Muscle layer of duodenum (tissue), 2 donors: Measurements from ENCODE around the gene CACTIN.
"Not testable (repeated sequence)": the region's sequence is repeated elsewhere in the genome, so short reads cannot be mapped to it uniquely, and the experiment has no call there.

ENCODE experiments used
- H3K27ac ChIP-seq: one replicate; pipeline ENCODE4 v1.7.0; 2013; ENCODE audit warnings: mild to moderate bottlenecking, low read length
- H3K27me3 ChIP-seq: one replicate; pipeline ENCODE4 v1.7.0; 2013; ENCODE audit warnings: low read depth, mild to moderate bottlenecking, control low read depth, low read length
- H3K36me3 ChIP-seq, 2 donors: one replicate each; pipeline ENCODE4 v1.7.0; 2013; ENCODE audit warnings: low read length in 2 of 2, control low read depth in 1 of 2, mild to moderate bottlenecking in 1 of 2; ENCODE audit not compliant: insufficient read depth in 2 of 2, control insufficient read depth in 1 of 2
- H3K4me1 ChIP-seq, 2 donors: one replicate each; pipeline ENCODE4 v1.7.0; 2013; ENCODE audit warnings: low read length in 2 of 2, mild to moderate bottlenecking in 2 of 2, control low read depth in 1 of 2, moderate library complexity in 1 of 2; ENCODE audit not compliant: insufficient read depth in 2 of 2, control insufficient read depth in 1 of 2
- H3K4me3 ChIP-seq, 2 donors: one replicate each; pipeline ENCODE4 v1.7.0; 2013; ENCODE audit warnings: low read length in 2 of 2, low read depth in 1 of 2, mild to moderate bottlenecking in 1 of 2
- H3K9me3 ChIP-seq, 2 donors: one replicate each; pipeline ENCODE4 v1.7.0; 2013; ENCODE audit warnings: low read length in 2 of 2, control low read depth in 1 of 2, mild to moderate bottlenecking in 1 of 2; ENCODE audit not compliant: control insufficient read depth in 1 of 2
- donor health status: healthy.

Gene CACTIN

DNA sequence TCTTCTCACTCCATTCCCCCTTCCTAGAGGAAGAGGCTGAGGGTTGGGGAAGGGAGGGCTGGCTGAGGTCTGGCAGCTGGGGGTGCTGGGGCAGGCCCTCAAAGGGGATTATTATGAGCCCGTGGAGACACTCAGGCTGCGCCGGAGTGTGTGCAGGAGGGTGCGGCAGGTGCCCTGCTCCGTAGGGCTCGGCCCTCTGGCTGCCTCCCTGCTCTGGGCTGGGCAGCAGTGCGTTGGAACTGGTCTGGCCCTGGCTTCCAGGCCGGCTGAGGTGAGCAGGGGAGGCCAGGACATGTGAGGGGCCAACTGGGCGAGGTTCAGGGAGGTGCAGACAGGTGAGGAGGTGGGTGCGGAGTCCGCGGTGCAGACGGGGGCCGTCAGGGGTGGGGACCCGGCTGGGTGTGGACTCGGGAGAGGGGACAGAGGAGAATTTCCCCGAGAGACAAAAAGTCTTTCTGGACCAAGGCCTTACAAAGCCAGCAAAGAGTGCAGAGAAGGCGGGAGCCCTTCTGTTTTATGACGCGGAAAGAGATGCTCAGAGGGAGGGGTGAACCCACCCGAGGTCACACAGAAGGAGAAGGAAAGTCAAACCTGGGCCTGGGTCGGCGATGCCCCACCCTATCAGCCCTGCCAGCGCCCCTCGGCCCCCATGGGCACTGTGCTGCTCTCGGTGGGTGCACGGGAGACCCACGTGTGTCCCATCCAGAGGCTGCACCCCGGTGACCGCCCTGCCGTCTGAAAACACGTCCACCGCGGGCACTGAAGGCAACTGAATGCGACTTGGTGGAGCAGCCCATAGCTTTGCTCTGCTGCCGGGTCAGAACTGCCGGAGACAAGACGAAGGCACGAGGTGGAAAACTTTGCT is 42.7 kb upstream of the CACTIN start:
- Histone ChIP-seq H3K4me3 (peak overlapping the region in 1 of 2 donors; percentile 51), H3K9me3 (no peaks in the 10 kb centered on the region), H3K36me3 (peaks cover 4 to 23% of the 10 kb centered on the region in 2 donors), H3K27me3 (no peaks in the 10 kb centered on the region), H3K4me1 (peaks cover 0 to 58% of the 10 kb centered on the region in 2 donors), H3K27ac (peak overlapping the region; percentile 79)

DNA sequence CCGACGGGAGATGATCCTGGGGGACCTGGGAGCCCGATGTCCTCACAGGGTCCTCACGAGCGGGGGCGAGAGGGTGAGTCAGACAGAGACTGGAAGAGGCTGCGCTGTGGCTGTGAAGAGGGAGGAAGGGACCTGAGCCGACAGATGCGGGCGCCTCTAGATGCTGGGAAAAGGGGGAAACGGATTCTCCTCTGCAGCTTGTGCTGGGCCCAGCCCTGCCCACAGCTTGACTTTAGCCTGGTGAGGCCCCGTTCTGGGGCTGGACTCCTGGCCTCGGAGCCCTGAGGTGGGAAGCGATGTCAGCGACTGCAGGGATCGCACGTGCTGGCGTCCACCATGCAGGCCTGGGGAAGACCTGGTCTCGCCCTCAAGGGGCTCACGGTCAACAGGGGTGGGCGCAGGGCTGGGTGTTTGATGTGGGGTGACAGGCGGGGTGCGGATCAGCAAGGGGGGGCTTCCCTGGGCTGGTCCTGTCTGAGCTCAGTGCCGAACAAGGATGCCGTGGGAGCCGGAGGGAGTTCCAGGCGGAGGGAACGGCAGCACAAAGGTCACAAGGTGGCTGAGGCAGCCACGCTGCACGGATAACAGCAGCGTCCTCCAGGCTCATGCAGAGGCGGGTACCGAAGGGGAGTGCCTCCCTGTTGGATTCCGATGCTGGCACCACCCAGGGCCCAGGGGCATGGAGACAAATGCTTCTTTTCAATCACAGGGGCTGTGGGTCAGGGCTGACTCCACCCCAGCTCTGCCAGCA is 41.9 kb upstream of the CACTIN start:
- Histone ChIP-seq H3K27me3 (no peaks in the 10 kb centered on the region), H3K4me3 (peak overlapping the region in 1 of 2 donors; percentile 51), H3K9me3 (no peaks in the 10 kb centered on the region), H3K4me1 (peaks cover 0 to 58% of the 10 kb centered on the region in 2 donors), H3K36me3 (peaks cover 7 to 31% of the 10 kb centered on the region in 2 donors), H3K27ac (peak overlapping the region; percentile 79)

DNA sequence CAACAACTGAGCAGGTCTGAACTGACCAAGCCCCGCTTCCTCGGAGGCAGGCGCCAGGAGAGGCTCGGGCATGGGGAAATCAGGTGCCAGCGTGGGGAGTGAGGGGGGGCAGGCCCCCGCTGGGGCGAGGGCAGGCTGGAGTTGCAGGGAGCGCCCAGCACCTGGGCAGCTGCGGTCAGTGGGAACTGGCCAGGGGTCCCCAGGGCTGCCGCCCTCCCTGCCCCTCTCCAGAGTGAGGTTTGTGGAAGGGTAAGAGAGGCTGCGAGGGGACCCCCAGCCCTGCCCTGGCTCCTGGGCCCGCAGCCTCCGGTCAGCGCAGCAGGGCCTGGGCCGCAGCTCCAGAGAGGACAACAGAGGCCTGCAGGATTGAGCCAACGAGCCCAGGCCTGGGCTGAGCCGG is 41.2 kb upstream of the CACTIN start:
- H3K4me1 ChIP-seq = peaks cover 0 to 58% of the 10 kb centered on the region in 2 donors
- H3K27me3 ChIP-seq = no peaks in the 10 kb centered on the region
- no peak overlapping the region for H3K4me3 ChIP-seq
- peak overlapping the region; percentile 79 for H3K27ac ChIP-seq
- peaks cover 7 to 38% of the 10 kb centered on the region in 2 donors for H3K36me3 ChIP-seq
- no peaks in the 10 kb centered on the region for H3K9me3 ChIP-seq

DNA sequence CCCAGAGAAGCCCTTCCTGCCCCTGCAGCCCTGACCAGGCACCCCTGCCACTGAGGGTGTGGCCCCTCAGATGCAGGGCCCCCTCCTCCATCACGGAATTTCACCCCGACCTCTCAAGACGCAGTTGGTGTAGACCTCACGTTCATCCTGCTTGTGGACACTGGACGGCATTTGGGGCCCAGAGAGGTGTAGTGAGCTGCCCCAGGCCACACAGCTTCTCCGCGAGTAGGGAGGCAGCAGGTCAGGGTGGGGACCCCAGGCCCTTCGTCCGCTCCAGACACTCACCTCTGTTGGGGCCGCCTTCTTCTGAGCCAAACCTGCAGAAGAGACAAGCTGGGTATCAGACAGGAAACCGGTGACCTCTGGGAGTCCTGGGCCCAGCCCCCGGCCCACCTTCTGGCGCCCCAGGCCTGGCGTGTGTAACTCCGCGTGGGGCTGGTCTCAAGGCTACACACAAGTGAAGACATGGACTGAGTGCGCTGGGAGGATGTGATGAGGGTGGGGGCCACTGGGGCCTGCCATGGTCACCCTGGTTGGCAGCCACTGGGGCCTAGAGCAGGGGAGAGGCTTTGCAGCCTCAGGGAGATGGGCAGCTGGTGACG is 40.5 kb upstream of the CACTIN start:
- Histone ChIP-seq H3K9me3 (no peaks in the 10 kb centered on the region), H3K4me1 (peaks cover 0 to 54% of the 10 kb centered on the region in 2 donors), H3K36me3 (peaks cover 7 to 43% of the 10 kb centered on the region in 2 donors), H3K4me3 (no peak overlapping the region), H3K27ac (no peak overlapping the region), H3K27me3 (no peaks in the 10 kb centered on the region)

DNA sequence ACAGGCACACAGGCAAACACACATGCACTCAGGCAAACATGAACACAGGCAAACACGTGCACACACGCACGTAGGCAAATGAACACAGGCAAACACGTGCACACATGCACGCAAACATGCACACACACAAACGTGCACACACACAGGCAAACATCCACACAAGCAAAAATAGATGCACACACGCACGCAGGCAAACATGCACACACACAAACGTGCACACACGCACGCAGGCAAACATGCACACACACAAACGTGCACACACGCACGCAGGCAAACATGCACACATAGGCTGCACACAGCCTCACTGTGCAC is 39.9 kb upstream of the CACTIN start:
- H3K9me3 ChIP-seq, H3K4me3 ChIP-seq, H3K27ac ChIP-seq, H3K27me3 ChIP-seq: not testable (repeated sequence)
- Histone ChIP-seq H3K36me3 (peaks cover 8 to 49% of the 10 kb centered on the region in 2 donors), H3K4me1 (peaks cover 0 to 48% of the 10 kb centered on the region in 2 donors)

DNA sequence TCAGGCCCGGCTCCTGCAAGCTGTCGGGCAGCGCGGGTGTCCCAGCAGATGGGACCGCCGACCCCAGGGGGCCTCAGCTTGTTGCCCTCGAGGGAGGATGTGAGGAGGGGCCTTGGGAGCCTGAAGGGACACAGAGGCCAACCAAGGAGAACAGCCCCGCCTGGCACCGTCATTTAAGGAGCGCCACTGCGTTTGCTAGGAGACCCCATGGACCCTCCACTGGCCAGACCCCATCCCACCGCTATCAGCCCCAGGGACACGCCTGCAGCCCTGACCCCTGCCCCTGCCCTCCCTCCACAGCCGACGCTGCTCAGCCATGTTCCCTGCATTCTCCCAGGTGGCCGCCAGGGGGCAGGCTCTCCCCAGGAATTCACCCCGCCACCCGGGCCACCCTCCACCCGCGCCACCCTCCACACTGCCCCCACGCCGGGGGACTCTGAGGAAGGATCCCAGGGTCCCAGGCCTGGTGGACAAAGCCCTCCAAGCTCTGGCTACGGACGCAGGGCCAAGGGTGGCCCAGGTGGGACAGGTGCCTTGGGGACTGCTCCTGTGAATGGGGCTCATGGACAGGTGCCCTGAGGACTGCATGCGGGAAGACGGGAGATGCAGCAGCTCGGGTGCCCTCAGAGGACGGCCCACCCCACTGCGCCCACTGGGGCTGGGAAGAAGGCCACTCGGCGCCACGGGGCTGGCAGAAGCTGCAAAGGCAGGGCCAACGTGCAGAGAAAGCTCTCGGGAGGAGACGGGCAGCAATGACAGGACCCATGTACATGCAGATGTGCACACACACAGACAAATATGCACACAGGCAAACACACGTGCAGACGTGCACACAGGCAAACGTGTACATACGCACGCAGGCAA is 39.3 kb upstream of the CACTIN start:
- H3K4me1 ChIP-seq = peaks cover 0 to 42% of the 10 kb centered on the region in 2 donors
- peaks cover 12 to 55% of the 10 kb centered on the region in 2 donors for H3K36me3 ChIP-seq
- H3K4me3 ChIP-seq = no peak overlapping the region
- no peaks in the 10 kb centered on the region for H3K9me3 ChIP-seq
- H3K27me3 ChIP-seq = no peaks in the 10 kb centered on the region
- H3K27ac ChIP-seq = no peak overlapping the region

DNA sequence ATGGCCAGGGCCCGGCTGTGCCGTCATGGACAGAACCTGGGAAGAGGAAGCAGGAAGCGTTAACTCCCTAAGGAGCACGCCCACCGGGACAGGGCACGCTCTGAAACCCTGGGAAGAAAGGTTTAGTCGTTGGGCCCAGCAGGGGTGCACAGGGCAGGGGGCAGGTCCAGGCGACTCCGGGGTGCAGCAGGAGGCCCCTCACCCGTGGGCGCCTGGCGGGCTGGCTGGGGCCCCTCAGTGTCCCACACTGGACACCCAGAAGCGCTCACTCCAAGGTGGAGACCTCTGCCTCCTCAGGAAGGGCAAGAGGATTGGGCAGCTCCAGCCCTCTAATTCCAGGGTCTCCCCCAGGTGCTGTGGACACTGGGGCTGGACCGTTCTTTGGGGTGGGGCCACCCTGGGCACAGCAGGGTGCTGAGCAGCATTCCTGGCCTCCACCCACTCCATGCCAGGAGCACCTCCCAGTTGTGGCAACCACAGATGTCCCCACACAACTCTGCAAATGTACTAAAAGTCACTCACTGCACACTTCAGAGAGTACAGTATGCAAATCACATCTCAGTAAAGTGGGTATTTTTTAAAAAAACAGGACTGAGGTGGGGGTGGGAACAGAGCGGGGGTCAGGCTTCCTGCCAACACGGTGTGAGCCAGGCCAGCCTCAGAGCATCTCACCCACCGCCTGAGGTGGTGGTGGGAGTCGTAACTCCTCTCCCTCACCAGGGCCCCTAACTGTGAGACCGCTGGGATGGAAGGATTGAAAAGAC is 38.5 kb upstream of the CACTIN start:
- H3K27ac ChIP-seq = no peak overlapping the region
- H3K4me1 ChIP-seq = peaks cover 0 to 42% of the 10 kb centered on the region in 2 donors
- no peaks in the 10 kb centered on the region for H3K9me3 ChIP-seq
- H3K36me3 ChIP-seq = peaks cover 18 to 58% of the 10 kb centered on the region in 2 donors
- H3K4me3 ChIP-seq = no peak overlapping the region
- no peaks in the 10 kb centered on the region for H3K27me3 ChIP-seq

DNA sequence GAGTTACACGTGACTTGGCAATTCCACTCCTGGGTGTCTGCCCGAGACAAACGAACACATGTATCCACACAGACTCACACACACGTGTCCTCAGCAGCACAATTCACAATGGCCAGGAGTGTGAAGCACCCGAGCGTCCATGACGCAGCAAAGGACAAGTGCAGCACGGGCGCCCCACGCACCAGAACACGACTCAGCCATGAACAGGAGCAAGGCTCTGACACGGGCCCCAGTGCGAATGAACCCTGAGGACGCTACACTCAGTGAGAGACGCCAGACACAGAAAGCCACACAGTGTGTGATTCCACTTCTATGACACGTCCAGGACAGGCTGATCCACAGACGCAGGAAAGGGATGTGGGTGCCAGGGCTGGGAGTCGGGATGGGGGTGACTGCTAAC is 37.2 kb upstream of the CACTIN start:
- no peaks in the 10 kb centered on the region for H3K9me3 ChIP-seq
- H3K4me1 ChIP-seq = peaks cover 0 to 30% of the 10 kb centered on the region in 2 donors
- peaks cover 20 to 71% of the 10 kb centered on the region in 2 donors for H3K36me3 ChIP-seq
- H3K4me3 ChIP-seq = no peak overlapping the region
- no peaks in the 10 kb centered on the region for H3K27me3 ChIP-seq
- H3K27ac ChIP-seq = no peak overlapping the region

DNA sequence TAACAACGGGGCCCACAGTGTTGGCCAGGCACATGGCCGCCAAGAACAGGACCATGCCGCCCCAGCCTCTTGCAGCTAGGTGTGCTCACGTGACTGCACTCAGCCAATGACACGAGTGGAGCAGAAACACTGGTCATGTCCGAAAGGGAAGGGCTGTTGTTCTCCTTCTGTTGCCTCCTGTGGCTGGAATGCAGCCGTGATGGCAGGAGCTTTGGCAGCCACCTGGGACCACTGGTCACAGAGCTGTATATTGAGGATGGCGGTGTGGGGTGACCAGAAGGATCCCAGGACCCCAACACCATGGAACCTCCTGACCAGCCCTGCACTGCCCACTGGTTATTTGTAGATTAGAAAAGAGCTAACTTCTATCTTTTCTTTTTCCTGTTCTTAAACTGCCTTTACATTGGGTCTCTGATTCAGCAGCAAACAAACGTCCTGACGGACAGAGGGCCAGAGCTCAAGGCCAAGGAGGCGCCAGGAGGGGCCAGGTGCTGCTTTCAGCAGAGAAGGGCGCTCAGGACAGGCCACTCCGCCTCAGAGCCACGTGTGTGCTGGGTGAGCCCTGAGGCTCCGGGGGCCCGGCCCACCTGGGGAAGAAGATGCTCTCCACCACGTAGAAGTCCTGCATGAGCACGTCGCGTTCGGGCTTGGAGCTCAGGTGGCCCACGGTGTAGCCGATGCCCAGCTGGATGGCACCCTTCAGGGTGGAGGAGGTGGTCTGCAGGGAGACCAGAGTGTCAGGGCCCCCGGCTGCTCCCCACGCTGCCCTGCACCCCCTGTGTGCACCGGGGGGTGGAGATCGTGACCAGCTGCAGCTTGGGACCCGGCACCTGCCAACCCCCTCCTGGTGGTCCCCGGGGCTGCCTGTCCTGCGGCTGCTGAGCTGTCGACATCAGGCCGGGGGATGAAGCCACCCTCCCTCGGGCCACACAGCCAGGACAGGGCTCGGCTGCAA is 35.0 kb upstream of the CACTIN start:
- Histone ChIP-seq H3K27ac (no peak overlapping the region), H3K4me1 (peaks cover 0 to 10% of the 10 kb centered on the region in 2 donors), H3K36me3 (peaks cover 25 to 86% of the 10 kb centered on the region in 2 donors), H3K9me3 (no peaks in the 10 kb centered on the region), H3K27me3 (no peaks in the 10 kb centered on the region), H3K4me3 (no peak overlapping the region)
